WERI-Rb-1 (cell line): ENCODE data around the gene PCDH1.
"Not testable (repeated sequence)": the region's sequence is repeated elsewhere in the genome, so short reads cannot be mapped to it uniquely, and the experiment has no call there.

Source experiments
- DNase-seq: peaks from one replicate; pipeline ENCODE4 v3.0.0-alpha.2; 2020
- H3K27ac ChIP-seq: fragments of 250-450 bp; sonication (Bioruptor Pico); 2 replicates; pipeline ENCODE4 v1.5.1; 2020; ENCODE audit warnings: mild to moderate bottlenecking, moderate library complexity
- H3K27me3 ChIP-seq: fragments of 250-450 bp; sonication (Bioruptor Pico); 2 replicates; pipeline ENCODE4 v1.5.1; 2021; ENCODE audit warnings: mild to moderate bottlenecking, low read depth, moderate library complexity; ENCODE audit not compliant: insufficient read depth, severe bottlenecking
- H3K36me3 ChIP-seq: fragments of 250-450 bp; sonication (Bioruptor Pico); 2 replicates; pipeline ENCODE4 v1.5.1; 2020; ENCODE audit warnings: mild to moderate bottlenecking, moderate library complexity
- H3K4me3 ChIP-seq: 2 replicates; pipeline ENCODE4 v1.5.1; 2011; ENCODE audit warnings: low read depth, mild to moderate bottlenecking, control low read depth, low read length
- H3K9me3 ChIP-seq: fragments of 250-450 bp; sonication (Bioruptor Pico); 2 replicates; pipeline ENCODE4 v1.5.1; 2021; ENCODE audit warnings: mild to moderate bottlenecking, moderate library complexity; ENCODE audit not compliant: severe bottlenecking
- TF ChIP-seq, protein P1 (sequence below): IDR thresholded peaks from 2 replicates; pipeline ENCODE4 v1.5.1; 2011; ENCODE audit warnings: low read depth, mild to moderate bottlenecking, control low read depth, inconsistent platforms, low read length

Gene PCDH1

DNA sequence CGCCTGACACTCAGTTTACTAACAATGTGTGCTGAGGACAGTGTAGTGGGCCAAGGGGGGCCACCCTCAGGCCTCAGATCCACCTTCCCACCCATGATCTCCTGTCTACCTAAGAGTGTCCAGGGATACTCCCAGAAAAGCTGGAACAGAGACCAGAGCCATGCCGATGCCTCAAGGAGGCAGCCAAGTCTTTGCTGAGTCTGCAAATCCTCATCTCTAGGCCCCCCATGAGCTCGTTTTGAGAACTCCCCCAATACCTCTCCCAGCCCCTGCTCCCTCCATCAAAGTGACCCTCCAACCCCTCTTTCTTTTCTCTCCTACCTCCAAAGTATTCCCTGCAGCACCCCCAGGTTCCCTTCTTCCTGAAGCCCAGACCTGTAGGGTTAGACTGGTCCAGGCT, 53.5 kb downstream of the PCDH1 start:
- H3K27ac ChIP-seq = no peak overlapping the region

DNA sequence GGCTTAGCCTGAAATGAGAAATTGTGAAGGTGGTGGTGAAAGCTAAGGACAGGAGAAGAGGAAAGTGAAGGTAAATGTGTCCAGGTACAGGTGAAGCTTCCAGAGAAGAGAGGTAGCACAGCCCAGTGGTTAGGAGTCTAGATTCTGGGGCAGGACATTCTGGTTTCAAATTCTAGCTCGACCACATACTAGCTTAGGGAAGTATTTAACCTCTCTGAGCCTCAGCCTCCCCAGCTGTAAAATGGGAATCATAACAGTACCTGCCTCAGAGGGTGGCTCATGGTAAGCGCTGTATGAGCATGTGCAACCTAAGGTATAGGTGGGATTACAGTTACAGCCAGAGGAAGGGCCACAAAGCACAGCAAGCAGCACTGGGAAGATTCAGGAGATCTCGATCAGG, 55.2 kb downstream of the PCDH1 start:
- H3K36me3 ChIP-seq = no peaks in the 10 kb centered on the region
- H3K27ac ChIP-seq = no peak overlapping the region
- no peaks in the 10 kb centered on the region for H3K9me3 ChIP-seq
- DNase-seq = no peak
- H3K4me3 ChIP-seq = no peak overlapping the region
- TF ChIP-seq, protein P1, sequence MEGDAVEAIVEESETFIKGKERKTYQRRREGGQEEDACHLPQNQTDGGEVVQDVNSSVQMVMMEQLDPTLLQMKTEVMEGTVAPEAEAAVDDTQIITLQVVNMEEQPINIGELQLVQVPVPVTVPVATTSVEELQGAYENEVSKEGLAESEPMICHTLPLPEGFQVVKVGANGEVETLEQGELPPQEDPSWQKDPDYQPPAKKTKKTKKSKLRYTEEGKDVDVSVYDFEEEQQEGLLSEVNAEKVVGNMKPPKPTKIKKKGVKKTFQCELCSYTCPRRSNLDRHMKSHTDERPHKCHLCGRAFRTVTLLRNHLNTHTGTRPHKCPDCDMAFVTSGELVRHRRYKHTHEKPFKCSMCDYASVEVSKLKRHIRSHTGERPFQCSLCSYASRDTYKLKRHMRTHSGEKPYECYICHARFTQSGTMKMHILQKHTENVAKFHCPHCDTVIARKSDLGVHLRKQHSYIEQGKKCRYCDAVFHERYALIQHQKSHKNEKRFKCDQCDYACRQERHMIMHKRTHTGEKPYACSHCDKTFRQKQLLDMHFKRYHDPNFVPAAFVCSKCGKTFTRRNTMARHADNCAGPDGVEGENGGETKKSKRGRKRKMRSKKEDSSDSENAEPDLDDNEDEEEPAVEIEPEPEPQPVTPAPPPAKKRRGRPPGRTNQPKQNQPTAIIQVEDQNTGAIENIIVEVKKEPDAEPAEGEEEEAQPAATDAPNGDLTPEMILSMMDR = no peak
- no peaks in the 10 kb centered on the region for H3K27me3 ChIP-seq

More for the DNA sequence above, 53.5 kb downstream of the PCDH1 start:
- H3K4me3 ChIP-seq = no peak overlapping the region
- no peaks in the 10 kb centered on the region for H3K9me3 ChIP-seq
- DNase-seq = no peak
- TF ChIP-seq, protein P1 = no peak
- no peaks in the 10 kb centered on the region for H3K27me3 ChIP-seq
- no peaks in the 10 kb centered on the region for H3K36me3 ChIP-seq

DNA sequence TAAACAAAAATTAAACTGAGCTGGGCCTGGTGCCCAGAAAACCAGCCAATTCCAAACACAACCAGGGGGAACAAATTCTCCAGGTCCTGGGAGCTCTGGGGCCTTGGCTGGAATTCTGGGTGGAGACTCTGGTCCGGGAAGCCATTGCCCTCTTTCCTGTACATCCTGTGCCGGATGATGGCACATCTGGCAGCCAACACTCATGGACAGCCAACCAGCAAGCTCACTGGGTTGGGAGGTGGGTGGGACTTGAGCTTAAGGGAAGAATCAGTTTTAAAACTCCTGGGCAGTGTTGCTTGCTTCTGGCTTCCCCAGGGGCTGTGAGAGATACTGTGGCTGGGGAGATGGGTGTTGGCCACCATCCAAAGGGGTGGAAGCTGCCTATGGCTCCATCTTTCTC, 56.1 kb downstream of the PCDH1 start:
- DNase-seq = no peak

DNA sequence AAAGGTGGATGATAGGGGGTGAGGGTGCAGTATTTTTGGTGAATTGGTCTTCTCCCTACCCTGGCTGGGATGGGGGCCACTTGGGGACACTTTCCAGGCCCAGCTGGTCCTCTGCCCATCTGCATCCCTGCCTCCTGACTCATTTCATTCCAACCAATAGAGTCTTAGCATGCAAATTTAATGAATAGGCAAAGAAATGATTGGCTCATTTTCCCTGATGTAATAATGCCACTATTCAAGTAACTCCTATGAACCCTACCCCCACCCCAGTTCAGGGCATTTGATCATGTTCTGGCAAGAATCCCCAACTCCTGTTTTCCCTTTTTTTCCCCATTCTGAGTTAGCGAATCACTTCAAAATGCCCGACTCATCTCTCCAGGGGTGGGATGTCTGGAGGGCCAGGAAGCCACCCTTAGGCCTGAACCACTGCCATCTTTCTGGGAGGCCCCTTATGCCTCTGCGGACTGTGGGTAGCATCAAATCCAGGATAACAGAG, 56.7 kb downstream of the PCDH1 start:
- no peak overlapping the region for H3K4me3 ChIP-seq
- no peaks in the 10 kb centered on the region for H3K27me3 ChIP-seq
- H3K9me3 ChIP-seq = no peaks in the 10 kb centered on the region
- TF ChIP-seq, protein P1 = no peak
- H3K36me3 ChIP-seq = no peaks in the 10 kb centered on the region
- no peak overlapping the region for H3K27ac ChIP-seq
- no peak for DNase-seq

More for the DNA sequence above, 56.1 kb downstream of the PCDH1 start:
- TF ChIP-seq, protein P1 = no peak
- no peaks in the 10 kb centered on the region for H3K27me3 ChIP-seq
- H3K27ac ChIP-seq = no peak overlapping the region
- H3K4me3 ChIP-seq = no peak overlapping the region
- H3K36me3 ChIP-seq = no peaks in the 10 kb centered on the region
- no peaks in the 10 kb centered on the region for H3K9me3 ChIP-seq

DNA sequence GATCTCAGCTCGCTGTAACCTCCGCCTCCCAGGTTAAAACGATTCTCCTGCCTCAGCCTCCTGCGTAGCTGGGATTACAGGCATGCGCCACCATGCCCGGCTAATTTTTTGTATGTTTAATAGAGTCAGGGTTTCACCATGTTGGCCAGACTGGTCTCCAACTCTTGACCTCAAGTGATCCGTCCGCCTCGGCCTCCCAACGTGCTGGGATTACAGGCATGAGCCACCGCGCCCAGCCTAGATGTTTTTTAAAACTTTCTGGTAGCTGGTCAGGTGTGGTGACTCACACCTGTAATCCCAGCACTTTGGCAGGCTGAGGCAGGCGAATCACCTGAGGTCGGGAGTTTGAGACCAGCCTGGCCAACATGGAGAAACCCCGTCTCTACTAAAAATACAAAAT, 57.5 kb downstream of the PCDH1 start:
- not testable (repeated sequence) for H3K27ac ChIP-seq, DNase-seq, H3K36me3 ChIP-seq

DNA sequence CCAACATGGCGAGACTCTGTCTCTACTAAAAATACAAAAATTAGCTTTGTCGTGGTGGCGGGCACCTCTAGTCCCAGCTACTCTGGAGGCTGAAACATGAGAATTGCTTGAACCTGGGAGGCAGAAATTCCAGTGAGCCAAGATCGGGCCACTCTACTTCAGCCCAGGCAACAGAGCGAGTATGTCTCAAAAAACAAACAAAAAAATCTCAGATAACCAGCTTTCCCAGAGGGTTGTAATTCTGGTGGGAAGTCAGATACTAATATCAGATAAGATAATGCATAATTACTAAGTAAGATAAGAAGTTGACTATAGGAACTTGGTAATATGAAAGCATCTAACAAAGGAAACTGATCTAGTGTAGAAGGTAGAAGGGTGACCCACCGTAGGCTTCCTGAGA, 60.6 kb downstream of the PCDH1 start:
- Histone ChIP-seq H3K36me3 (no peaks in the 10 kb centered on the region), H3K9me3 (no peaks in the 10 kb centered on the region), H3K27ac (no peak overlapping the region), H3K27me3 (no peaks in the 10 kb centered on the region), H3K4me3 (no peak overlapping the region)
- TF ChIP-seq, protein P1 = no peak
- no peak for DNase-seq

More for the DNA sequence above, 57.5 kb downstream of the PCDH1 start:
- H3K9me3 ChIP-seq, H3K27me3 ChIP-seq, H3K4me3 ChIP-seq: not testable (repeated sequence)
